BLaER1 (cell line): ENCODE results near the gene SPACA9.

Source experiments
- H3K27ac ChIP-seq: shearing (Covaris generic); formaldehyde crosslinking; 2 replicates; pipeline ENCODE4 v1.8.1; 2022
- H3K27me3 ChIP-seq: shearing (Covaris generic); formaldehyde crosslinking; 2 replicates; pipeline ENCODE4 v1.8.1; 2022
- H3K36me3 ChIP-seq: shearing (Covaris generic); formaldehyde crosslinking; 2 replicates; pipeline ENCODE4 v1.8.1; 2022
- H3K4me1 ChIP-seq: shearing (Covaris generic); formaldehyde crosslinking; 2 replicates; pipeline ENCODE4 v1.8.1; 2022
- H3K4me2 ChIP-seq: shearing (Covaris generic); formaldehyde crosslinking; 2 replicates; pipeline ENCODE4 v1.8.1; 2022
- H3K4me3 ChIP-seq: shearing (Covaris generic); formaldehyde crosslinking; 2 replicates; pipeline ENCODE4 v1.8.1; 2022
- H3K9ac ChIP-seq: shearing (Covaris generic); formaldehyde crosslinking; 2 replicates; pipeline ENCODE4 v1.8.1; 2022
- H3K9me3 ChIP-seq: shearing (Covaris generic); formaldehyde crosslinking; 2 replicates; pipeline ENCODE4 v1.8.1; 2022
- H4K20me1 ChIP-seq: shearing (Covaris generic); formaldehyde crosslinking; 2 replicates; pipeline ENCODE4 v1.8.1; 2022
- Cebpa-rat ChIP-seq: shearing (Covaris generic); IDR thresholded peaks from 2 replicates; pipeline ENCODE4 v1.8.1; 2022

Gene SPACA9

GRCh38 chr9:132923346-132923902 is 44.7 kb downstream of the SPACA9 start:
- Histone ChIP-seq H3K27ac (no peak overlapping the region), H3K4me3 (no peak overlapping the region), H3K9me3 (no peaks in the 10 kb centered on the region), H3K4me2 (no peak overlapping the region), H3K36me3 (peaks cover 97% of the 10 kb centered on the region), H4K20me1 (no peaks in the 10 kb centered on the region), H3K27me3 (no peaks in the 10 kb centered on the region), H3K4me1 (no peaks in the 10 kb centered on the region), H3K9ac (no peak overlapping the region)
- TF ChIP-seq Cebpa-rat: no peak

DNA sequence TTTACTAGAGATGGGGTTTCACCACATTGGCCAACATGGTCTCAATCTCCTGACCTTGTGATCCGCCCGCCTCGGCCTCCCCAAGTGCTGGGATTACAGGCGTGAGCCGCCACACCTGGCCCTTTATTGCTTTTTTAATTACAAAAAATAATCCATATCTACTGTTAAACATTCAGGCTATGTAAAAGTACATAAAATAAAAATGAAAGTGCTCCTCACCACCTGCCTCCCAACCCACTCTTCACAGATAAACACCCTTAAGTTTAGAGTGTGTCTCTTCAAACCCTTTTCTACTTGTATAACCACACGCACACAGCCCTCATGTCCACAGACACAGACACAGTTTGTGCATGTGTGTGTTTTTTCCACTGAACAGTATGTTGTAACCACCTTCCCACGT is 49.0 kb downstream of the SPACA9 start:
- TF ChIP-seq Cebpa-rat: no peak
- no peaks in the 10 kb centered on the region for H3K27me3 ChIP-seq
- H3K9ac ChIP-seq: no peak overlapping the region
- peaks cover 5% of the 10 kb centered on the region; the same call in 1 of the 2 replicates for H4K20me1 ChIP-seq
- no peak overlapping the region for H3K4me2 ChIP-seq
- peaks cover 88% of the 10 kb centered on the region for H3K36me3 ChIP-seq
- no peak overlapping the region for H3K4me3 ChIP-seq
- H3K27ac ChIP-seq: no peak overlapping the region
- no peaks in the 10 kb centered on the region for H3K9me3 ChIP-seq
- no peaks in the 10 kb centered on the region for H3K4me1 ChIP-seq

DNA sequence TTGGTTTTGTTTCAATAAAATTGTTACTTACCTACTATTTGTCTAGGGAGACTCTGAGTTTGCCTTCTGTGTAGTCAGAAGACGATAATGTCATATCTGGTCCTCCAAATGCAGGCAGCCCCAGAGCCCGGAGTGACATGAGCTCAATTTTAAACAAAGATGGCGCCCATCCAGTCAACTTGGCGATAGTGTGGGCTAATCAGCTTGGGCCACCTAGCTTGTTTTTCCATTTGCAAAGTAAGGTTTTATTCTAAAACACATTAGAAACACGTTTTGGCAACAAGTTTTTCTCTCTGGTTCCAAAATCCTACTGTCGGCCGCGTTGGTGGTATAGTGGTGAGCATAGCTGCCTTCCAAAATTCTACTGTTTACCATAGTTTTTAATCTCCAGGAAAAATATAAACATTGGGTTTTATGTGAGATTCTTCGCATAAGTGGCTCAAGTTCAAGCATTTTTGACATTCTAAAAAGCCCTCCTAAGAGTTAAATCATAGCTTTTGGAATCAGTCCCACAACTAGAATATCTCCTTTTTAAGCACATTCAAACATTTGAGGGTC is 52.6 kb downstream of the SPACA9 start:
- Histone ChIP-seq H3K4me1 (no peaks in the 10 kb centered on the region), H3K27ac (no peak overlapping the region), H3K9ac (no peak overlapping the region), H3K9me3 (no peaks in the 10 kb centered on the region), H3K4me3 (no peak overlapping the region), H3K4me2 (no peak overlapping the region), H3K27me3 (no peaks in the 10 kb centered on the region), H4K20me1 (peaks cover 21% of the 10 kb centered on the region; the same call in 1 of the 2 replicates), H3K36me3 (peaks cover 79% of the 10 kb centered on the region)
- TF ChIP-seq Cebpa-rat: no peak

GRCh38 chr9:132935026-132935425 is 56.3 kb downstream of the SPACA9 start:
- no peaks in the 10 kb centered on the region for H3K4me1 ChIP-seq
- H3K4me2 ChIP-seq: no peak overlapping the region
- H3K9ac ChIP-seq: no peak overlapping the region
- H3K9me3 ChIP-seq: no peaks in the 10 kb centered on the region
- H3K4me3 ChIP-seq: no peak overlapping the region
- peaks cover 53% of the 10 kb centered on the region for H3K36me3 ChIP-seq
- H3K27ac ChIP-seq: no peak overlapping the region
- H4K20me1 ChIP-seq: peaks cover 27% of the 10 kb centered on the region; the same call in 1 of the 2 replicates
- no peak for TF ChIP-seq Cebpa-rat
- H3K27me3 ChIP-seq: no peaks in the 10 kb centered on the region

DNA sequence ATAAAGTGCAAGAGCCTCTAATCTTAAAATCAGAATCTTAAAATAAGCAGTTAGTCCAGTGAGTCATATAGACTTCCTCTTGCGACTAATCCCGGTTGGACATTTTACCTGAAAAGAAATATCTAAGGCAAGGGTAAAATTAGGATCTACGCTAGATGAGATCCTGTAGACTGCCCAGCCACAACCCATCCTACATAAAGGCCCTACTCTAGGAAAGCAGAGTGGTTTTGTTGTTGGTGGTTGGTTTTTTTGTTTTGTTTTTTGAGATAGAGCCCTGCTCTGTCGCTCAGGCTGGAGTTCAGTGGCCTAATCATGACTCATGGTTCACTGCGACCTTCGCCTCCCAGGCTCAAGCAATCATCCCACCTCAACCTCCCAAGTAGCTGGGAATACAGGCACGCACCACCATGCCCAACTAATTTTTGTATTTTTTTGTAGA is 58.8 kb downstream of the SPACA9 start:
- no peak overlapping the region for H3K4me3 ChIP-seq
- no peak overlapping the region for H3K4me2 ChIP-seq
- peaks cover 11% of the 10 kb centered on the region for H3K4me1 ChIP-seq
- no peak overlapping the region for H3K9ac ChIP-seq
- H3K27ac ChIP-seq: no peak overlapping the region
- peaks cover 30% of the 10 kb centered on the region for H3K36me3 ChIP-seq
- H3K9me3 ChIP-seq: no peaks in the 10 kb centered on the region
- H3K27me3 ChIP-seq: no peaks in the 10 kb centered on the region
- H4K20me1 ChIP-seq: peaks cover 25% of the 10 kb centered on the region; the same call in 1 of the 2 replicates
- no peak for TF ChIP-seq Cebpa-rat

GRCh38 chr9:132939169-132939568 is 60.5 kb downstream of the SPACA9 start:
- Histone ChIP-seq H3K4me1 (peaks cover 24% of the 10 kb centered on the region), H3K4me2 (no peak overlapping the region), H3K9me3 (no peaks in the 10 kb centered on the region), H3K27ac (no peak overlapping the region), H3K9ac (no peak overlapping the region), H3K27me3 (no peaks in the 10 kb centered on the region), H3K36me3 (peaks cover 16% of the 10 kb centered on the region), H4K20me1 (peaks cover 32% of the 10 kb centered on the region; the same call in 1 of the 2 replicates), H3K4me3 (no peak overlapping the region)
- no peak for TF ChIP-seq Cebpa-rat
